H1 (cell line): ENCODE results near the gene MAVS. TPM values are rescaled to one million over a fixed set of nuclear protein-coding genes. Genes with fewer than 3 reads are reported as not detected.

ENCODE experiments used
- CTCF ChIA-PET: fragments of 300-600 bp; sonication (Branson Sonifier 250); formaldehyde crosslinking; loops from one replicate; lab custom pipeline; 2021; ENCODE audit not compliant: partially characterized antibody; lab: Charles Lee
- POLR2A ChIA-PET: fragments of 300-600 bp; sonication (Branson Sonifier 250); formaldehyde crosslinking; loops from one replicate; lab custom pipeline; 2021; ENCODE audit warnings: inconsistent platforms; ENCODE audit not compliant: partially characterized antibody; lab: Charles Lee
- DNase-seq, 2 experiments: peaks; one replicate each; pipeline versions ENCODE4 v3.0.0 to v3.0.0-alpha.2; 2010 to 2022; ENCODE audit warnings: low spot score in 2 of 2, low read depth in 1 of 2, mixed read lengths in 1 of 2
- FAIRE-seq: peaks from 2 replicates; lab custom pipeline; 2011; peaks lifted over from hg19 to GRCh38; lab: Jason Lieb, UNC
- H2AFZ ChIP-seq: 2 replicates; pipeline ENCODE4 v1.8.1; 2012; ENCODE audit warnings: low read length, inconsistent platforms
- H2AK5ac ChIP-seq: 2 replicates; pipeline ENCODE4 v1.6.1; 2013; ENCODE audit warnings: low read depth, low read length
- H2BK120ac ChIP-seq: replicated peaks from 2 replicates; pipeline ENCODE3; 2013; ENCODE audit warnings: low read depth, low read length, inconsistent platforms
- H2BK12ac ChIP-seq: 2 replicates; pipeline ENCODE4 v1.6.1; 2013; ENCODE audit warnings: low read depth, low read length
- H2BK15ac ChIP-seq: 2 replicates; pipeline ENCODE4 v1.6.1; 2013; ENCODE audit warnings: low read length
- H2BK20ac ChIP-seq: 2 replicates; pipeline ENCODE4 v1.6.1; 2013; ENCODE audit warnings: low read length
- H2BK5ac ChIP-seq: 2 replicates; pipeline ENCODE4 v1.6.1; 2013; ENCODE audit warnings: low read depth, low read length
- H3K14ac ChIP-seq: 2 replicates; pipeline ENCODE4 v1.6.1; 2013; ENCODE audit warnings: inconsistent platforms; ENCODE audit not compliant: insufficient read length
- H3K18ac ChIP-seq: 2 replicates; pipeline ENCODE4 v1.6.1; 2013; ENCODE audit warnings: low read length; ENCODE audit errors: extremely low read depth
- H3K23ac ChIP-seq: 2 replicates; pipeline ENCODE4 v1.6.1; 2013; ENCODE audit warnings: inconsistent platforms; ENCODE audit not compliant: insufficient read length
- H3K23me2 ChIP-seq: 2 replicates; pipeline ENCODE4 v1.6.1; 2013; ENCODE audit warnings: low read depth, low read length
- H3K27ac ChIP-seq: 2 replicates; pipeline ENCODE4 v1.6.1; 2011; ENCODE audit warnings: low read depth, low read length, inconsistent platforms
- H3K27me3 ChIP-seq, 4 experiments: replicated peaks in 1 of 4; 1 replicate in 1 of 4; 2 replicates in 3 of 4; pipeline versions ENCODE4 v1.6.1 to v1.8.1; 2011 to 2013; ENCODE audit warnings: low read length in 3 of 4, mild to moderate bottlenecking in 3 of 4, inconsistent platforms in 2 of 4, mixed read lengths in 2 of 4, moderate library complexity in 1 of 4; ENCODE audit not compliant: control insufficient read depth in 3 of 4, insufficient read depth in 3 of 4; ENCODE audit errors: extremely low read depth in 1 of 4
- H3K36me3 ChIP-seq, 4 experiments: 2 replicates each; pipeline versions ENCODE4 v1.6.1 to v1.8.1; 2011 to 2013; ENCODE audit warnings: mild to moderate bottlenecking in 4 of 4, low read length in 3 of 4, moderate library complexity in 2 of 4, control low read depth in 1 of 4, inconsistent platforms in 1 of 4; ENCODE audit not compliant: insufficient read depth in 4 of 4, control insufficient read depth in 2 of 4
- H3K4ac ChIP-seq: replicated peaks from 2 replicates; pipeline ENCODE3; 2013; ENCODE audit warnings: low read length, low read depth, mixed read lengths, inconsistent platforms; ENCODE audit not compliant: insufficient read length
- H3K4me1 ChIP-seq, 4 experiments: replicated peaks in 1 of 4; 1 replicate in 1 of 4; 2 replicates in 3 of 4; pipeline versions ENCODE4 v1.6.1 to v1.8.1; 2011 to 2013; ENCODE audit warnings: low read length in 3 of 4, inconsistent platforms in 2 of 4, mixed read lengths in 1 of 4; ENCODE audit not compliant: insufficient read depth in 4 of 4, control insufficient read depth in 3 of 4
- H3K4me2 ChIP-seq, 2 experiments: 2 replicates each; pipeline versions ENCODE4 v1.6.1 to v1.8.1; 2011 to 2013; ENCODE audit warnings: low read depth in 2 of 2, low read length in 2 of 2, control low read depth in 1 of 2, inconsistent platforms in 1 of 2, mild to moderate bottlenecking in 1 of 2; ENCODE audit not compliant: insufficient read depth in 1 of 2
- H3K4me3 ChIP-seq, 4 experiments: fragments of 200-600, 300-600 bp in 1 of 4; sonication (generic), shearing (Covaris generic), sonication (Bioruptor Twin) in 1 of 4; 2 replicates each; pipeline versions ENCODE4 v1.5.1 to v1.8.1; 2011 to 2016; ENCODE audit warnings: low read length in 4 of 4, low read depth in 3 of 4, control low read depth in 2 of 4, inconsistent platforms in 2 of 4, mild to moderate bottlenecking in 2 of 4, mixed read lengths in 1 of 4, moderate library complexity in 1 of 4; ENCODE audit not compliant: insufficient read depth in 2 of 4; ENCODE audit errors: extremely low read depth in 1 of 4
- H3K56ac ChIP-seq: replicated peaks from 2 replicates; pipeline ENCODE3; 2013; ENCODE audit warnings: low read depth, mild to moderate bottlenecking, mixed read lengths, low read length, inconsistent platforms; ENCODE audit not compliant: insufficient read length
- H3K79me1 ChIP-seq: 2 replicates; pipeline ENCODE4 v1.6.1; 2013; ENCODE audit warnings: low read depth, low read length, control low read depth
- H3K79me2 ChIP-seq, 2 experiments: 2 replicates each; pipeline versions ENCODE4 v1.6.1 to v1.8.1; 2012 to 2013; ENCODE audit warnings: low read length in 2 of 2, mild to moderate bottlenecking in 2 of 2, inconsistent platforms in 1 of 2; ENCODE audit not compliant: insufficient read depth in 2 of 2, control insufficient read depth in 1 of 2
- H3K9ac ChIP-seq, 4 experiments: replicated peaks in 1 of 4; 1 replicate in 1 of 4; 2 replicates in 3 of 4; pipeline versions ENCODE4 v1.6.1 to v1.8.1; 2011 to 2013; ENCODE audit warnings: low read depth in 3 of 4, low read length in 3 of 4, control low read depth in 2 of 4, mild to moderate bottlenecking in 2 of 4, moderate library complexity in 2 of 4, inconsistent platforms in 1 of 4; ENCODE audit errors: extremely low read depth in 1 of 4
- H3K9me3 ChIP-seq, 2 experiments: 2 replicates each; pipeline versions ENCODE4 v1.6.1 to v1.8.1; 2012 to 2013; ENCODE audit warnings: mild to moderate bottlenecking in 2 of 2, moderate library complexity in 2 of 2, control low read depth in 1 of 2, inconsistent platforms in 1 of 2, low read depth in 1 of 2, low read length in 1 of 2, mixed read lengths in 1 of 2; ENCODE audit not compliant: insufficient read depth in 2 of 2
- H4K20me1 ChIP-seq, 2 experiments: replicated peaks in 1 of 2; 2 replicates each; pipeline versions ENCODE3 to v1.8.1; 2011 to 2013; ENCODE audit warnings: inconsistent platforms in 2 of 2, low read length in 2 of 2, mild to moderate bottlenecking in 1 of 2; ENCODE audit not compliant: insufficient read depth in 2 of 2, control insufficient read depth in 1 of 2
- H4K5ac ChIP-seq: 2 replicates; pipeline ENCODE4 v1.6.1; 2013; ENCODE audit warnings: low read length, low read depth, mixed read lengths, inconsistent platforms; ENCODE audit not compliant: insufficient read length
- H4K8ac ChIP-seq: 2 replicates; pipeline ENCODE4 v1.8.0; 2013; ENCODE audit warnings: mild to moderate bottlenecking, moderate library complexity, low read length, inconsistent platforms; ENCODE audit not compliant: insufficient read depth; ENCODE audit errors: extremely low read depth
- H4K91ac ChIP-seq: replicated peaks from 2 replicates; pipeline ENCODE3; 2013; ENCODE audit warnings: low read length, mixed read lengths, inconsistent platforms; ENCODE audit not compliant: insufficient read length
- CTCF ChIP-seq, 3 experiments: IDR thresholded peaks; 1 replicate in 2 of 3; 2 replicates in 1 of 3; pipeline versions ENCODE4 v1.5.1 to v1.6.1; 2011; ENCODE audit warnings: low read length in 3 of 3, mild to moderate bottlenecking in 3 of 3, inconsistent platforms in 2 of 3, low read depth in 1 of 3, moderate library complexity in 1 of 3; ENCODE audit not compliant: insufficient read depth in 1 of 3; ENCODE audit errors: control extremely low read depth in 1 of 3
- KDM4A ChIP-seq: IDR thresholded peaks from one replicate; pipeline ENCODE4 v1.7.1; 2012; ENCODE audit warnings: low read depth, mild to moderate bottlenecking, moderate library complexity, low read length, inconsistent platforms; ENCODE audit not compliant: severe bottlenecking
- RNF2 ChIP-seq: fragments of 200-900, 300-1000 bp; sonication (generic); IDR thresholded peaks from 2 replicates; pipeline ENCODE4 v1.7.1; 2016; ENCODE audit warnings: borderline replicate concordance, low read depth, mild to moderate bottlenecking, antibody characterized with exemption, low read length; ENCODE audit not compliant: poor library complexity, severe bottlenecking; ENCODE audit errors: missing control alignments
- SRF ChIP-seq: IDR thresholded peaks from 2 replicates; pipeline ENCODE4 v1.6.1; 2011; ENCODE audit warnings: mild to moderate bottlenecking, low read depth, low read length, moderate library complexity
- TAF1 ChIP-seq: IDR thresholded peaks from 2 replicates; pipeline ENCODE4 v1.6.1; 2011; ENCODE audit warnings: mild to moderate bottlenecking, low read depth, low read length
- TAF7 ChIP-seq: optimal IDR thresholded peaks from 2 replicates; pipeline ENCODE3; 2011; ENCODE audit warnings: low read depth, mild to moderate bottlenecking, inconsistent platforms, low read length, moderate library complexity, borderline replicate concordance
- WGBS, 2 experiments: shearing (Covaris generic) in 1 of 2; methylation state at CpG; one replicate each; pipeline versions ENCODE4 v1.1.6 to v1.1.7; 2013 to 2015; ENCODE audit warnings: low lambda C conversion rate in 2 of 2, mixed read lengths in 2 of 2, inconsistent platforms in 1 of 2, low coverage in 1 of 2, missing lambda C conversion rate in 1 of 2; ENCODE audit not compliant: insufficient replicate concordance in 2 of 2, insufficient coverage in 1 of 2, insufficient read length in 1 of 2; ENCODE audit errors: extremely low coverage in 1 of 2, missing lambda C conversion rate in 1 of 2; 5-methylcytosine and 5-hydroxymethylcytosine counted together
- polyA plus RNA-seq, 7 experiments: library from polyadenylated mRNA; depleted of rRNA in 3 of 7; stranded (reverse) in 5 of 7; unstranded in 2 of 7; fragments of >200 nt in 5 of 7; fragments of 200-250 nt in 2 of 7; gene quantifications; 1 replicate in 5 of 7; 2 replicates in 1 of 7; 4 replicates in 1 of 7; pipeline versions ENCODE4 v1.2.1 to v1.2.3, GENCODE V29; 2011 to 2013; ENCODE audit warnings: missing spikeins in 2 of 7, mixed read lengths in 2 of 7
- total RNA-seq: library from RNA; stranded (reverse); fragmentation: NEBNext Ultra II Directional; extraction: Animal tissue kit (Norgen Biotek cat#: 25700); gene quantifications from 2 replicates; pipeline ENCODE4 v1.2.1, GENCODE V29; 2021

The MAVS gene
- total and polyA plus RNA-seq, 2 of the 8 experiments (the other 6 are each of a cell fraction or from before 2014, with no cell fraction given): 9.9 to 24.3 TPM

- Histone ChIP-seq H3K23me2 (no peaks in the 10 kb centered on the region), H4K20me1 (peaks cover 3% of the 10 kb centered on the region in 2 experiments), H2AK5ac (no peak overlapping the region), H3K4me2 (no peak overlapping the region)
- FAIRE-seq: no peak
- TF ChIP-seq RNF2 (no peak), CTCF (IDR thresholded peaks at IDR 0.05; ENCODE audit: control extremely low read depth in 1 of 3, insufficient read depth in 1 of 3, low read depth in 1 of 3, low read length in 3 of 3) (no peak), TAF7 (no peak), SRF (no peak), TAF1 (no peak), KDM4A (no peak)
- TF ChIP-seq, all 59 proteins: peak for 0
- POLR2A ChIA-PET: interaction anchor here (0.7 to 2.1 kb wide), 4 partner anchors 14 to 61 kb away, joined by 3 to 9 read pairs (median 3); partner anchors contain the start of gene AP5S1
- no peaks in the 10 kb centered on the region; the same call in 1 of the 2 replicates for H3K79me1 ChIP-seq
- no peak for DNase-seq
- no peak overlapping the region for H3K4me3 ChIP-seq
- no peak overlapping the region for H4K91ac ChIP-seq
- H3K4me1 ChIP-seq: peaks cover 10 to 32% (median 23%) of the 10 kb centered on the region in 4 experiments
- H3K18ac ChIP-seq: no peak overlapping the region
- no peak overlapping the region for H2BK15ac ChIP-seq
- H3K27ac ChIP-seq: no peak overlapping the region
- no peak overlapping the region for H2BK12ac ChIP-seq
- no peak overlapping the region for H4K8ac ChIP-seq
- no peak overlapping the region for H3K14ac ChIP-seq
- no peak overlapping the region for H3K23ac ChIP-seq
- H3K27me3 ChIP-seq: no peaks in the 10 kb centered on the region
- no peak overlapping the region for H2BK5ac ChIP-seq
- H3K9me3 ChIP-seq: no peaks in the 10 kb centered on the region
- H3K79me2 ChIP-seq: no peaks in the 10 kb centered on the region
- H3K56ac ChIP-seq: no peak overlapping the region
- H3K36me3 ChIP-seq: peaks cover 4 to 35% (median 30%) of the 10 kb centered on the region in 4 experiments
- H2BK120ac ChIP-seq: no peak overlapping the region
- no peak overlapping the region for H4K5ac ChIP-seq
- H2AFZ ChIP-seq: no peak overlapping the region
- WGBS, 2 experiments: 88% methylated on average over 11 of the region's 11 CpGs; no CpG with 5 or more reads in 1 of the 2 experiments
- H3K4ac ChIP-seq: no peak overlapping the region
- CTCF ChIA-PET: interaction anchor here (0.5 to 1.3 kb wide), 2 partner anchors 15 to 267 kb away, joined by 3 read pairs; no protein-coding TSS in a partner anchor
- no peak overlapping the region for H2BK20ac ChIP-seq
- H3K9ac ChIP-seq: no peak overlapping the region; a peak in 1 of 7 replicates
These were observed 42.3 kb upstream of the MAVS start for GRCh38 chr20:3804254-3804751.
